Epithelial cell of esophagus (primary cell): ENCODE data around the gene TAS1R1.
A peak's percentile ranks its signal among the peaks of the same experiment; 100 is the strongest.
"Not testable (repeated sequence)": the region's sequence is repeated elsewhere in the genome, so short reads cannot be mapped to it uniquely, and the experiment has no call there.

Source experiments
- DNase-seq: peaks from one replicate; pipeline ENCODE4 v3.0.0; 2010; ENCODE audit warnings: low read depth
- H3K4me3 ChIP-seq: 2 replicates; pipeline ENCODE4 v1.5.1; 2011; ENCODE audit warnings: mild to moderate bottlenecking, low read length, control low read depth
- CTCF ChIP-seq: IDR thresholded peaks from 2 replicates; pipeline ENCODE4 v1.5.1; 2011; ENCODE audit warnings: low read depth, mild to moderate bottlenecking, low read length, control low read depth, inconsistent platforms; ENCODE audit not compliant: insufficient read depth; ENCODE audit errors: missing control alignments

The TAS1R1 gene

GRCh38 chr1:6597777-6598131 lies 42.6 kb downstream of the TAS1R1 start:
- no peak for DNase-seq
- no peak overlapping the region for H3K4me3 ChIP-seq
- no peak for TF ChIP-seq CTCF

GRCh38 chr1:6599141-6599975 lies 44.3 kb downstream of the TAS1R1 start:
- DNase-seq, result peak; percentile 91
- TF ChIP-seq CTCF, result no peak
- H3K4me3 ChIP-seq, result peak overlapping the region; percentile 95

GRCh38 chr1:6599991-6600390 lies 44.9 kb downstream of the TAS1R1 start:
- H3K4me3 ChIP-seq, result peak overlapping the region; percentile 95
- DNase-seq, result not testable (repeated sequence)

DNA sequence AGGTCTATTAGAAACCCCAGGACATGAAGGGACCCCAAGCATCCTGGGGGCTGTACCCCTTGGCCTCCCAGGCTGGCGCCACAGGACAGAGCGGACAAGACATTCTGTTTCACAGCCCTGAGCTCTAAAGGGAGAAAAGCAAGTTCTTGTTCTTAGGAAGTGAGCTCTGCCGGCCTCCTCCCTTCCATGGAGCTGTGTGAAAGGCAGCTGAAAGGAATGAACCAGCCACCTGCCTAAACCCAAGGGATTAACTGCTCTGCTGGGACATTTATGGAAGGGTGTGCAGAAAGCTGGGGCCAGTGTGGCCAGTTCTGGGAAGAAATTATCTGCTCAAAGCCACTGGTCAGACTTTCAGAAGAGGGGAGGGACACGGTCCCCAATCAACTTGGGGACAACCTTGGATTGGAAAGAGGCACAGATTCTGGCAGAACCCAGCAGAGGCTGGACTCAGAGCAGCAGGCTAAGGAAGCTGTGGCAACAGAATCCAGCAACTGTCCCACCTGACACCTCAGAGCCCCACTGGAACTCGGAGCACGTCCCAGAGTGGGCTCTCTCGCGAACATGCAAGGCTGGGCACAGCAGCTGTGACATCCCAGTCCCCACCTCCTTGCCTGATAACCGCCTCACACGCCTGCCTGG lies 45.4 kb downstream of the TAS1R1 start:
- peak; percentile 42 for DNase-seq
- TF ChIP-seq CTCF, result no peak
- peak overlapping the region; percentile 95 for H3K4me3 ChIP-seq

GRCh38 chr1:6601049-6601922 lies 46.2 kb downstream of the TAS1R1 start:
- TF ChIP-seq CTCF, result no peak
- peak overlapping the region; percentile 95 for H3K4me3 ChIP-seq
- peak; percentile 99 for DNase-seq

- no peak for TF ChIP-seq CTCF
- H3K4me3 ChIP-seq, result peak overlapping the region; percentile 95
- peak; percentile 52 for DNase-seq
Measured at GRCh38 chr1:6601923-6602668, 47.0 kb downstream of the TAS1R1 start.

GRCh38 chr1:6602669-6603237 lies 47.6 kb downstream of the TAS1R1 start, which contains the start of gene KLHL21:
TSS of gene KLHL21 (minus strand) at chr1:6602869. CDS start at chr1:6602817, 52 bp downstream.
- peak; percentile 91 for DNase-seq
- H3K4me3 ChIP-seq, result peak within 1 kb of the TSS; percentile 95
- no peak for TF ChIP-seq CTCF
